Mucosa of descending colon (tissue), 3 donors: Measurements from ENCODE around the gene FAM131A. TPM values are rescaled to one million over a fixed set of nuclear protein-coding genes. Genes with fewer than 3 reads are reported as not detected.

ENCODE experiments used
- ATAC-seq: fragments of 200-7000 bp; cut with Tn5 transposase; one replicate; pipeline ENCODE4 v1.9.1; 2020; ENCODE audit warnings: mild to moderate bottlenecking, moderate library complexity
- DNase-seq, 3 donors: peaks; one replicate each; pipeline ENCODE4 v3.0.0-alpha.2; 2020
- H3K36me3 ChIP-seq: fragments of 200-600 bp; one replicate; pipeline ENCODE4 v1.8.0; 2021; ENCODE audit warnings: low read depth, mild to moderate bottlenecking
- H3K4me1 ChIP-seq: fragments of 200-600 bp; one replicate; pipeline ENCODE4 v1.8.0; 2021; ENCODE audit warnings: low read depth, mild to moderate bottlenecking
- H3K4me3 ChIP-seq: fragments of 200-600 bp; one replicate; pipeline ENCODE4 v1.8.0; 2021; ENCODE audit warnings: mild to moderate bottlenecking
- H3K9me3 ChIP-seq: fragments of 200-600 bp; one replicate; pipeline ENCODE4 v1.8.0; 2021; ENCODE audit warnings: mild to moderate bottlenecking
- CTCF ChIP-seq: fragments of 200-600 bp; IDR thresholded peaks from one replicate; pipeline ENCODE4 v1.8.0; 2022; ENCODE audit warnings: antibody characterized with exemption, mild to moderate bottlenecking
- intact Hi-C, 2 donors: fragments of 100-400 bp; cut with DNase I in 1 of 2; cut with micrococcal nuclease in 1 of 2; formaldehyde crosslinking; loops; one replicate each; pipeline versions ENCODE4 v1.11.0 to v1.11.1; 2022; cut with DNase I, micrococcal nuclease
- total RNA-seq, 3 donors: library from RNA; stranded (reverse); fragmentation: NEBNext Ultra II Directional in 2 of 3; extraction: Animal tissue kit (Norgen Biotek cat#: 25700) in 2 of 3; gene quantifications; one replicate each; pipeline versions ENCODE4 v1.2.1 to v1.2.4, GENCODE V29; 2021 to 2023
- donor health status: DM: no; HTN: no; CAD: no; lungs with moderate emphysema.
- donor health status: DM: no; HTN: no; CAD: no.
- donor health status: DM: no; HTN: yes; CAD: no.

FAM131A gene
- total RNA-seq, 3 donors from 2014 or later: 14.1 to 29.8 (median 16.4) TPM

GRCh38 chr3:184384342-184384741, 46.9 kb downstream of the FAM131A start:
- TF ChIP-seq CTCF: no peak
- DNase-seq: no peak
- H3K4me3 ChIP-seq: no peak overlapping the region
- H3K9me3 ChIP-seq: no peaks in the 10 kb centered on the region
- ATAC-seq: no peak
- intact Hi-C loops: no loop called here
- H3K36me3 ChIP-seq: no peaks in the 10 kb centered on the region
- H3K4me1 ChIP-seq: peaks cover 4% of the 10 kb centered on the region

GRCh38 chr3:184384856-184385422, 47.5 kb downstream of the FAM131A start:
- Histone ChIP-seq H3K36me3 (no peaks in the 10 kb centered on the region), H3K4me1 (peaks cover 4% of the 10 kb centered on the region), H3K4me3 (no peak overlapping the region), H3K9me3 (no peaks in the 10 kb centered on the region)
- TF ChIP-seq CTCF: no peak
- intact Hi-C loops: no loop called here
- no peak for DNase-seq
- ATAC-seq: no peak

- intact Hi-C loops: no loop called here
- Histone ChIP-seq H3K4me1 (no peaks in the 10 kb centered on the region), H3K9me3 (no peaks in the 10 kb centered on the region), H3K4me3 (no peak overlapping the region), H3K36me3 (no peaks in the 10 kb centered on the region)
- no peak for DNase-seq
- TF ChIP-seq CTCF: no peak
- no peak for ATAC-seq
These were observed 48.8 kb downstream of the FAM131A start for GRCh38 chr3:184386047-184386806.

- Histone ChIP-seq H3K36me3 (no peaks in the 10 kb centered on the region), H3K4me3 (no peak overlapping the region), H3K4me1 (no peaks in the 10 kb centered on the region), H3K9me3 (no peaks in the 10 kb centered on the region)
- no peak for DNase-seq
- no peak for TF ChIP-seq CTCF
- intact Hi-C loops: no loop called here
- ATAC-seq: no peak
These were observed 49.8 kb downstream of the FAM131A start for GRCh38 chr3:184387174-184387714.

- H3K36me3 ChIP-seq: no peaks in the 10 kb centered on the region
- no peak for TF ChIP-seq CTCF
- H3K4me1 ChIP-seq: no peaks in the 10 kb centered on the region
- intact Hi-C loops: no loop called here
- DNase-seq (no peak), ATAC-seq (no peak)
- H3K4me3 ChIP-seq: no peak overlapping the region
- H3K9me3 ChIP-seq: no peaks in the 10 kb centered on the region
These were observed 51.0 kb downstream of the FAM131A start for GRCh38 chr3:184388164-184388935.
